SHP77 treated with DMSO at 0.1 percent for 48 hours (cell line): Measurements from ENCODE around the gene CAPN5.

Experiments
- DNase-seq: peaks from one replicate; lab custom pipeline; 2025; lab: John Stamatoyannopoulos, UW

The CAPN5 gene

GRCh38 chr11:77173494-77173893 lies 106.7 kb downstream of the CAPN5 start:
- DNase-seq: no peak

GRCh38 chr11:77174559-77174958 lies 107.8 kb downstream of the CAPN5 start:
- DNase-seq: no peak

- no peak for DNase-seq
These were observed 108.5 kb downstream of the CAPN5 start for GRCh38 chr11:77175021-77175842.
